ENCODE results near the gene THSD4. TPM values are rescaled to one million over a fixed set of nuclear protein-coding genes. Genes with fewer than 3 reads are reported as not detected.

Gene THSD4
- polyA plus RNA-seq, 10 donors: 17.7 to 40.4 (median 25.8) TPM

DNA sequence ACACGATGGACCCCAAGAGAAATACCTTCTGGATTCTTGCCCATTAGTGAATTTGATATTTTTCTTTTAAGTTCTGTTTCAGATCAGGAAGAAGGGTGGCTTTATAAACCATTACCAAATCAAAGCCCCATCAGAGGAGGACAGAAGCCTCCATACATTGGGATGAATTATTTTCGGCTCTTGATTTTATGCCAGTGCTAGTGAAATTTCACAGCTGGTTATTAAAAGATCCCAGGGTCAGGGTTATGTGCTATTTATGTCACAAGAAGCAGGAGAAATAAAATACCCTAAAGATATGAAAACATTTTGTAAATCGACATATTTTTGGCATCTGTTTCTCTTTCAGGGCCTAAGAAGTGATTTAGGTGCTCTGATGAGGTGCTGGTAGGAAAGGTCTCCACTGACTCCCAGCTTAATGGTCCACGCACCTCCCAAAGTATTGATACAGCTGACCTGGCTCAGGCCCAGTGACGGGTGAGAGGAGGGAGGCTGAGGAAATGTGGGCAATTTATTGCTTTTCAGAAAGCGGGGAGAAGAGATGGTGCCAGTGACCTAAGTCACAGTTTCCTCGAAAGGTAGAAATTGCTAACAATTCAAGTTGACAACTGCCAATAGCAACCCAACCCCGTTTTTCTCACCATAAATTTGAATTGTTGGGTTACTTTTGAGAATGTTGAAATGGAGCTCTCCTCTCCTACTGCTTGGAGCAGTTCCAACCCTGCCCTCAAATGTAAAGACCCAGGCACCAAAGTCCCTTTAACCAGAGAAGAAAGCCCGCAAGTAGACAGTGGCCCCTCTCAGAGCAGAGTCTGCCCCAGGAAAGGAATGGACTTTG, 379.5 kb downstream of the THSD4 start:
- no peak for DNase-seq

- no peak for DNase-seq
Observed at GRCh38 chr15:71495398-71495780, 380.1 kb downstream of the THSD4 start.

- no peak for DNase-seq
Observed at GRCh38 chr15:71496336-71496955, 381.2 kb downstream of the THSD4 start.

DNA sequence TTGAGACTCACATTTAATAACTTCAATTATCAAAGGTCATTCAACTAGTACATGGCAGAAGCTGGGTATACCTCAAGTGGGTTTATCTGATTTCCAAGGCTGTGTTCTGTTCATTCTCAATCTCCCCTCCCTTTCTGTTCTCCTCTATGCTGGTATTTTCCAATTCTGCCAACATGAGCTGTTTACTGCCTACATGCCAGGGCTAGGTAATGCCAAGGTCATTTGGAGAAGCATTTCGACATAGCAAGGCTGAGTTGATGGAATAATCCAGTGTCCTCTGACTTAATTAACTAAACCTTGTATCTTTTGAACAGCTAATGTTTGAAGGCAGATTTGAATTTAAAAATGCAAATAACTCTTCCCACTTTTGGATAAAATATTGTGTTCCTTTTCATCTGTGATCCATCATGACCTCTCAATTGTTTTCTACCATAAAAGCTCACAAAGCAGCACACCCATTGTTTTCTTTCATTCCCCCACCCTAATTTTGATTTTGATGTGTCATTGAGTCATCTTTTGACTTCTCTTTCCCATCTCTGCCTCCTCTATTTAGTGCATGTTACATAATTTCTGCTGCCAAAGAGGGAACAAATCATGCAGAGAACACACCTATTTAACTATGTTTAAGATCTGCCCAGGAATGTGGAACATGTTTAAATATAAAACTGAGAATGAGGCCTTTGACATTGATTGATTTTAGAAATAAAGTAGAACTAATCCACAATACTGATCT, 386.2 kb downstream of the THSD4 start:
- no peak for DNase-seq

GRCh38 chr15:71502077-71502432, 386.8 kb downstream of the THSD4 start:
- no peak for DNase-seq

GRCh38 chr15:71505962-71506361, 390.7 kb downstream of the THSD4 start:
- DNase-seq: no peak

- DNase-seq: no peak
Observed at GRCh38 chr15:71506946-71507345, 391.7 kb downstream of the THSD4 start.

GRCh38 chr15:71508081-71508682, 392.9 kb downstream of the THSD4 start:
- no peak for DNase-seq

DNA sequence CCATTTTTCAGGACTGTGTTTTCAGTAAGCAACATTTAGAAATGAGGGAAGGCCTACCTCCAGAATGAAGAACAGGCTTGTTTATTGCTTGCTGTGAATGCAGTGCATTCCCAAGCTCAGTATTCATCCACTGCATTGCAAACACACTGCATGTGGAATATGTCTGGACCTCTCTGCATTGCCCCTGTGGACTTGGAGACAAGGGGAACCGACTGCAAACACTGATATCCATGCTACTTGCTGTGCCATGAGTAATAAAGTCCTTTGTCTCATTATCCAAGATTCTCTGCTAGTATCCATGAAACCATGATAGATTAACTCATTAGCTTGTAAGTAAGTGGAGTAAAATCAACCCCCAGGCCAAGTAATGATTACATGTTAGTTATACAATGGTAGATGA, 393.9 kb downstream of the THSD4 start:
- DNase-seq: no peak

DNA sequence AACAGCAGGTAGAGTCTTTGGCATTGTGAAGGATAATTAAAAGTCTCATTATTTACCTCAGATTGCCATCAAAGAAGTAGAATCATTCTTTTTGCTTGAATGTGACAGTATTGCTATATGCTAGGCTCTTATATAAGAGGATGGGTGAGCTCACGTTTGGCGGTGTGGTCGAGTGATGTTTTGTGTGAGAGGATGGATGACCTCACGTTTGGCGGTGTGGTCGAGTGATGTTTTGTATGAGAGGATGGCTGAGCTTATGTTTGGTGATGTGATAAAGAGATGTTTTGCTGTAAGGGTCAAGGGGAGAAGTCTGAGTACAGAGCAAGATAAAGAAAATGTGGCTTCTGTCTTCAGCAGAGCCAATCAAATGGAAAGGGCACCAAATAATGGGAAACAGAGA, 395.5 kb downstream of the THSD4 start:
- DNase-seq: no peak

GRCh38 chr15:71511796-71512681, 396.8 kb downstream of the THSD4 start:
- peak in 1 of 3 donors; percentile 41 for DNase-seq

- DNase-seq: peak in 1 of 3 donors; percentile 22
Observed at GRCh38 chr15:71512682-71513006, 397.4 kb downstream of the THSD4 start.

DNA sequence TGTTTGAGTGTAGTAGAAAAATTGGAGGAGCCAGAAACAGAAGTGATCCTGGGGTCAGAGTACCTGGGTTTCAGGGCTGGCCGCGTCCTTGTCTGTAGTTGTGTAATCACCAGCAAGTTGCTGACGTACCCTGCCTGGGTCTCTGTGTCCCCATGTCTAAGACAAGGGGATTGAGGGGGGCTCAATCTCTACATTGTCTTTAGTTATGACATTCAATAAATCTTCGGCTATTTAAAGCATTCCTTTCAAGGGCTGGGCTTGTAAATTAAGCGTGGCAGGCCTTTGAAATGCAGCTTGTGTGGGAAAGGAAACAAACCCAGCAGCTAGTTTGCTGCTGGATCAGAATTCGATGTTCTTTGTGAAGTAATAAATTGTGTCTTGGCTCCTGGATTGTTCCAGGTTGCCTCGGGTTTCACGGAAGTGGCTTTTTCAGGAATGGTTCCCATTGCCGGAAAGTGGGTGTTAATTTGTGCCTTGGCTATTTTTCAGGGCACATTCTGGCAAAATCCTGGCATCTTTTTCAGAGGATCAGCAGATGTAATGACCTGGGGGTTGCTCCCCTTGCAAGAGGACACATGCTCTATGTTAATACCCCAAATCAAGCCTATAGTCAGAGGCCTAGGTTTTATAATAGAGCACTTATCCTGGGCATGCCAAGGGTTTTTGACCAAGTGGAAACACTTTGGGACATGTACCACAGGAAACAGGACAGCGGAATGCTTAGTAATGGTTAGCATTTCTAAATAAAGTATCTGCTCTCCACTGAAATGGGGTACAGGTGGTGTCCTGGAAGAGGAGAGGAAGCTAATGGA, 400.3 kb downstream of the THSD4 start:
- DNase-seq: no peak

- no peak for DNase-seq
Observed at GRCh38 chr15:71517751-71518150, 402.5 kb downstream of the THSD4 start.

GRCh38 chr15:71518661-71519060, 403.4 kb downstream of the THSD4 start:
- no peak for DNase-seq

DNA sequence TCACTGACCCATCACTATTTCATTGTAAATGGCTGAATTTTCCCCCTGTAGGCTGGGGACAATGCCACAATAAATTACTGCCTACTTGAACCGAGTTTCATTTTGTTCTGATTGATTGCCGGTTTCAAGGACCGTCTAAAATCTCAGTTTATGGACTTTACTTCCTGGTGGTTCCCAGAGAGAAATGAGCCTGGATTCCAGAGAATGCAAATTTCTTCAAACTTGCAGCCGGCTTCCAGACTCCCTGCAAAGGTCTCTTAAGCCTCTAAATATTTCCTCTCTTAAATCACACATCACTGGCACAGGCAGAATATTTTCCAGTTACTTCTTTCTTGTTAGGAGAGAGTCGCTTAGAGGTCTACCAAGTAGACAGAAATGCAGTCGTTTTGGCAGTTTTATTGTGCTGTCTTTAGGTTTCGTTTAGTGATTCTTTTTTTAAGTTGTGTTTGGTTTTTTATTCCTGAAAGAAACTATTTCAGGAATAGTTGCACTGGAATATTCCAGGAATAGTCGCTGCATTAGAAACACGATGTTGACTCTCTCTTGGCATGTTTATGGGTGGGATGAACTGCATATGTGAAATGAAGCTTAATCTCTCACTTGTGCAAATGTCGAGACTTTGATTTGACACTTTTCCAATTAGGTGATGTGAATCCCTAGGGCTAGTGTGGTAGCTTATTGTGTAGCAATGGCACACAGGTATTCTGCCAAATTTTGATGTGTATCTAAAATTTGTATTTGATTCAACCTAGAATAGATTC, 411.0 kb downstream of the THSD4 start:
- peak; percentile 47 to 81 (median 63) for DNase-seq

- no peak for DNase-seq
Observed at GRCh38 chr15:71529361-71529760, 414.1 kb downstream of the THSD4 start.

- DNase-seq: no peak
Observed at GRCh38 chr15:71530116-71530515, 414.8 kb downstream of the THSD4 start.

DNA sequence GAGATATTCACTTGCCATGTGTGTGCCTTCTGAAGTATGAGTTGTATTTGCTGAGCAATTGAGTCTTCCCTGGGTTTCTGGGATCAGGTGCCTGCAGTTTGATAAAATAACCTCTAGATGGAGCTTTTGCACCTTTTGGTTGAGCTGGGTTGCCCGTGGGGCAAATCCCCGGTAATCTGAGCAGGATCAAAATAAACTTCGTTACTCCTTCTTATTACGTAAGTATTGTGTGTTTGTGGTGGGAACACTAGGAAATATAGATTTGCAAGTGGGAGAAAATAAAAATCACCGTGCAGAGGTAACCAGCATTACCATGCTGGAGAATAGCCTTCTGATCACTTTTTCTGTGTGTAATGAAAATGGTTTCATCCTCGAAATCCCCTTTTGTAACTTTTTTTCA, 417.7 kb downstream of the THSD4 start:
- no peak for DNase-seq

GRCh38 chr15:71538181-71538580, 422.9 kb downstream of the THSD4 start:
- no peak for DNase-seq
